Lung (tissue), 12 donors: Measurements from ENCODE around the gene SDK2. TPM values are rescaled to one million over a fixed set of nuclear protein-coding genes. Genes with fewer than 3 reads are reported as not detected.

ENCODE experiments used
- ATAC-seq: fragments of 200-7000 bp; cut with Tn5 transposase; one replicate; pipeline ENCODE4 v1.9.1; 2020; ENCODE audit warnings: moderate number of reproducible peaks; ENCODE audit not compliant: insufficient read depth, low FRiP score
- DNase-seq, 3 donors: peaks; one replicate each; pipeline ENCODE4 v3.0.0-alpha.2; 2013 to 2017
- H3K27ac ChIP-seq, 2 donors: one replicate each; pipeline ENCODE4 v1.5.1; 2013; ENCODE audit warnings: mild to moderate bottlenecking in 2 of 2, moderate library complexity in 2 of 2, control low read depth in 1 of 2, inconsistent platforms in 1 of 2, low read depth in 1 of 2, low read length in 1 of 2
- H3K27me3 ChIP-seq, 3 donors: one replicate each; pipeline ENCODE4 v1.5.1; 2013; ENCODE audit warnings: low read length in 2 of 3; ENCODE audit not compliant: control insufficient read depth in 3 of 3, insufficient read depth in 3 of 3
- H3K36me3 ChIP-seq, 4 donors: one replicate each; pipeline ENCODE4 v1.5.1; 2013; ENCODE audit warnings: low read length in 4 of 4, mild to moderate bottlenecking in 1 of 4, moderate library complexity in 1 of 4; ENCODE audit not compliant: control insufficient read depth in 4 of 4, insufficient read depth in 4 of 4
- H3K4me1 ChIP-seq, 5 donors: one replicate each; pipeline ENCODE4 v1.5.1; 2013; ENCODE audit warnings: low read length in 5 of 5, mild to moderate bottlenecking in 2 of 5, moderate library complexity in 1 of 5; ENCODE audit not compliant: control insufficient read depth in 5 of 5, insufficient read depth in 5 of 5
- H3K4me3 ChIP-seq: one replicate; pipeline ENCODE4 v1.5.1; 2013; ENCODE audit warnings: mild to moderate bottlenecking, control low read depth, moderate library complexity
- H3K9ac ChIP-seq, 2 donors: one replicate each; pipeline ENCODE4 v1.5.1; 2013; ENCODE audit warnings: low read length in 2 of 2, control low read depth in 1 of 2; ENCODE audit not compliant: insufficient read depth in 1 of 2
- H3K9me3 ChIP-seq, 4 donors: one replicate each; pipeline ENCODE4 v1.5.1; 2013; ENCODE audit warnings: low read length in 3 of 4, mild to moderate bottlenecking in 1 of 4, moderate library complexity in 1 of 4; ENCODE audit not compliant: control insufficient read depth in 4 of 4, insufficient read depth in 3 of 4
- CTCF ChIP-seq: IDR thresholded peaks from 2 replicates; pipeline ENCODE4 v1.5.1; 2012; ENCODE audit warnings: mild to moderate bottlenecking; ENCODE audit errors: control extremely low read depth, extremely low read depth
- WGBS, 2 donors: extraction: QIAGEN DNeasy Blood & Tissue Kit; methylation state at CpG; one replicate each; pipeline ENCODE4 v1.1.7; 2013; 5-methylcytosine and 5-hydroxymethylcytosine counted together
- polyA plus RNA-seq, 2 donors: library from polyadenylated mRNA; stranded (reverse); fragments of 200-250 nt; gene quantifications; one replicate each; pipeline ENCODE4 v1.2.1, GENCODE V29; 2013
- total RNA-seq, 2 donors: library from RNA; depleted of rRNA in 1 of 2; stranded (reverse); fragments of >200 nt in 1 of 2; gene quantifications; one replicate each; pipeline ENCODE4 v1.2.1, GENCODE V29; 2014 to 2021
- donor health status: control.
- donor health status: control.
- donor health status: Bipolar disorder and iron deficiency.
- donor health status: healthy.
- donor health status: DM: yes; HTN: yes; CAD: no.

Gene SDK2
- total and polyA plus RNA-seq, 4 donors, result 0.91 to 41.7 (median 4.3) TPM

GRCh38 chr17:73323409-73324159 is 320.7 kb downstream of the SDK2 start:
- Histone ChIP-seq H3K27ac (no peak overlapping the region), H3K27me3 (no peaks in the 10 kb centered on the region), H3K9ac (no peak overlapping the region), H3K4me3 (no peak overlapping the region), H3K4me1 (peaks cover 0 to 34% (median 12%) of the 10 kb centered on the region in 5 donors), H3K36me3 (no peaks in the 10 kb centered on the region), H3K9me3 (no peaks in the 10 kb centered on the region)
- WGBS, 2 donors, result 62 to 63% methylated on average over 5 of the region's 5 CpGs
- TF ChIP-seq CTCF, result no peak
- DNase-seq (peak; percentile 73 to 80 (median 79)), ATAC-seq (no peak)

DNA sequence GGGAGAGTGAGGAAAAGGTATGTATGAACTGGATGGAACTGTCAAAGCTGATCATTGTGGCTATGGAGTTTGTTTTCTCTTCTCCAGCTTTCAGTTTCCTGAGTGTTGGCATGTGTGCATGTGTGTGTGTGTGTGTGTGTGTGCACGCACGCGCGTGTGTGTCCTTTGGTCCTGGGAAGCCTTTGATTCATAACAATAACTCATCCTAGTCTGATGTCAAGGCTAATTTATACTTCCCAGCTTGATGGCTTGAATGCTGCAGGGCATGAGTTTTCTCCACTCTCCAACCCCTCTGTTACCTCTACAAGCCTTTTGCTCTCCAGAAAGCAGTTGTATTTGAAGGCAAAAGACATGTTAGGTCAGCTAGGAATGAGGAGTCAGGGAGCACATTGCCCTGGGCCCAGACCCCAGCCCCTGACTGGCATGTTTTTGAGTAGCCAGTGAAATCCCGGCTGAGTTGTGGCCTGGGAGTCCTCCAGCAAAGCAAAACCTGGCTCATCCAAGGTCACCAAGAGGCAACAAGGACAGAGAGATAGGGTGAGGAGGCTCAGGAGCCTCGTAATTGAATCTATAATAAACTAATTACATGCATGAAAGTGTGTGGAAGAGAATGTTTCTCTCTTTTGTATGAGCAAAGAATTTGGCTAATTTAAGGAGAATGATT is 323.5 kb downstream of the SDK2 start:
- H3K9ac ChIP-seq, result no peak overlapping the region
- 71 to 77% methylated on average over 6 of the region's 6 CpGs for WGBS, 2 donors
- DNase-seq, result peak in 1 of 3 donors; percentile 17
- no peaks in the 10 kb centered on the region for H3K9me3 ChIP-seq
- peak overlapping the region in 1 of 2 donors; percentile 35 for H3K27ac ChIP-seq
- no peak overlapping the region for H3K4me3 ChIP-seq
- H3K4me1 ChIP-seq, result peaks cover 0 to 41% (median 11%) of the 10 kb centered on the region in 5 donors
- no peak for TF ChIP-seq CTCF
- H3K36me3 ChIP-seq, result no peaks in the 10 kb centered on the region
- no peaks in the 10 kb centered on the region for H3K27me3 ChIP-seq
- no peak for ATAC-seq

- Histone ChIP-seq H3K4me1 (peaks cover 0 to 31% (median 6%) of the 10 kb centered on the region in 5 donors), H3K27ac (no peak overlapping the region), H3K9ac (no peak overlapping the region), H3K9me3 (no peaks in the 10 kb centered on the region), H3K4me3 (no peak overlapping the region), H3K36me3 (no peaks in the 10 kb centered on the region), H3K27me3 (no peaks in the 10 kb centered on the region)
- TF ChIP-seq CTCF, result no peak
- WGBS, 2 donors, result 90 to 91% methylated on average over 3 of the region's 3 CpGs
- DNase-seq (no peak), ATAC-seq (no peak)
These were observed 324.5 kb downstream of the SDK2 start for GRCh38 chr17:73319766-73320165.
